ENCODE results near the gene MAD1L1. TPM values are rescaled to one million over a fixed set of nuclear protein-coding genes. Genes with fewer than 3 reads are reported as not detected.

The MAD1L1 gene
- total and polyA plus RNA-seq, 11 donors, result 11.1 to 29.7 (median 20.9) TPM

DNA sequence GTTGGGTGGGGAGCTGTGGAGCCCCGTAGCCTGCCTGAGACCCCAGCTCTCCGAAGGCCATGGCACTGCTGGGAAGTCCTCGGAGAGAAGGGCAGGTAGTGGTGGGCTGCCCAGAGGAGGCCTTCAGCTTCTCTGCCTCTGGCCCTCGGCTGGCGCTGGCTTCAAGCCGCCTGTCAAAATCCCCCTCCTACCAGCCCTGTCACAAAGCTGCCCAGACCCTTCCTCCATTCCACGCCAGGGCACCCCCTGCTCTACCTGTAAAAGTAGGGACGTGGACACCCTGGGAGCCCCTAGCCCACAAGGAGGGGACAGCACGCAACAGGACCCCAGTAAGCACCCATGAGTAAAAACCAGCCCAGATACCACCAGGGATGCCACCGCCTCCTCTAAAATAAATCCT, 31.6 kb downstream of the MAD1L1 start:
- Histone ChIP-seq H3K36me3 (peaks cover 0 to 24% (median 7%) of the 10 kb centered on the region in 9 donors), H3K9me3 (no peaks in the 10 kb centered on the region), H3K27me3 (no peaks in the 10 kb centered on the region), H3K4me1 (peaks cover 0 to 26% (median 13%) of the 10 kb centered on the region in 12 donors), H3K27ac (no peak overlapping the region), H3K4me3 (no peak overlapping the region)
- intact Hi-C loops (cut with DNase I), result loop anchor here in 7 of 10 donors (5.0 to 10.0 kb wide), 4 partner anchors 286 to 539 kb away; no protein-coding TSS in a partner anchor
- peak in 2 of 5 donors; percentile 16 to 21 for DNase-seq
- 93 to 97% (median 94%) methylated on average over 7 to 10 of the region's 10 CpGs for WGBS, 4 donors
- TF ChIP-seq, protein P1, sequence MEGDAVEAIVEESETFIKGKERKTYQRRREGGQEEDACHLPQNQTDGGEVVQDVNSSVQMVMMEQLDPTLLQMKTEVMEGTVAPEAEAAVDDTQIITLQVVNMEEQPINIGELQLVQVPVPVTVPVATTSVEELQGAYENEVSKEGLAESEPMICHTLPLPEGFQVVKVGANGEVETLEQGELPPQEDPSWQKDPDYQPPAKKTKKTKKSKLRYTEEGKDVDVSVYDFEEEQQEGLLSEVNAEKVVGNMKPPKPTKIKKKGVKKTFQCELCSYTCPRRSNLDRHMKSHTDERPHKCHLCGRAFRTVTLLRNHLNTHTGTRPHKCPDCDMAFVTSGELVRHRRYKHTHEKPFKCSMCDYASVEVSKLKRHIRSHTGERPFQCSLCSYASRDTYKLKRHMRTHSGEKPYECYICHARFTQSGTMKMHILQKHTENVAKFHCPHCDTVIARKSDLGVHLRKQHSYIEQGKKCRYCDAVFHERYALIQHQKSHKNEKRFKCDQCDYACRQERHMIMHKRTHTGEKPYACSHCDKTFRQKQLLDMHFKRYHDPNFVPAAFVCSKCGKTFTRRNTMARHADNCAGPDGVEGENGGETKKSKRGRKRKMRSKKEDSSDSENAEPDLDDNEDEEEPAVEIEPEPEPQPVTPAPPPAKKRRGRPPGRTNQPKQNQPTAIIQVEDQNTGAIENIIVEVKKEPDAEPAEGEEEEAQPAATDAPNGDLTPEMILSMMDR (IDR thresholded peaks at IDR 0.05), result no peak
- no peak for ATAC-seq

DNA sequence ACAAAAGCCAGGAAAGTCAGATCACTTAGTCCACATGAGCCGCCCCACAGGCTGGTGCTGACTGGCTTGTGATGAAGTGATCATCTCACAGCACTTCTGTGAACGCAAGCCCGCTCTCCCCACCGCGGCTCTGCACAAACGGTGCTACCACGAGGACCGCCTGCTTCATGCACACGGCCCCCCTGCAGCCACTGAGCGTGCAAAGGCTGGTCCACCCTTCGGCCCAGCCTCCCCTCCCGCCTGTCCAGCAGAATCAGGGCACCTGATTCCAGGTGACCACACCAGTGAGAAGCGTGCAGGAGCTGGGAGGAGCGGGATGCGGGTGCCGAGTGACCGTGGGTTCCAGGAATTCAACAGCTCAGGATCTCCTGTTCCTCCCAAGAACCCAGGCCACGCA, 32.2 kb downstream of the MAD1L1 start:
- ATAC-seq, result no peak
- TF ChIP-seq, protein P1 (IDR thresholded peaks at IDR 0.05), result no peak
- TF ChIP-seq POLR2A (IDR thresholded peaks at IDR 0.05), result no peak
- Histone ChIP-seq H3K4me1 (peaks cover 0 to 32% (median 18%) of the 10 kb centered on the region in 12 donors), H3K27ac (no peak overlapping the region), H3K4me3 (no peak overlapping the region), H3K27me3 (no peaks in the 10 kb centered on the region), H3K36me3 (peaks cover 0 to 28% (median 7%) of the 10 kb centered on the region in 9 donors), H3K9me3 (peaks cover 0 to 3% (median 0%) of the 10 kb centered on the region in 12 donors)
- 94 to 96% (median 95%) methylated on average over 13 to 18 of the region's 18 CpGs for WGBS, 4 donors
- intact Hi-C loops (cut with DNase I), result loop anchor here in 7 of 10 donors (5.0 to 10.0 kb wide), 4 partner anchors 286 to 538 kb away; no protein-coding TSS in a partner anchor
- no peak for DNase-seq

DNA sequence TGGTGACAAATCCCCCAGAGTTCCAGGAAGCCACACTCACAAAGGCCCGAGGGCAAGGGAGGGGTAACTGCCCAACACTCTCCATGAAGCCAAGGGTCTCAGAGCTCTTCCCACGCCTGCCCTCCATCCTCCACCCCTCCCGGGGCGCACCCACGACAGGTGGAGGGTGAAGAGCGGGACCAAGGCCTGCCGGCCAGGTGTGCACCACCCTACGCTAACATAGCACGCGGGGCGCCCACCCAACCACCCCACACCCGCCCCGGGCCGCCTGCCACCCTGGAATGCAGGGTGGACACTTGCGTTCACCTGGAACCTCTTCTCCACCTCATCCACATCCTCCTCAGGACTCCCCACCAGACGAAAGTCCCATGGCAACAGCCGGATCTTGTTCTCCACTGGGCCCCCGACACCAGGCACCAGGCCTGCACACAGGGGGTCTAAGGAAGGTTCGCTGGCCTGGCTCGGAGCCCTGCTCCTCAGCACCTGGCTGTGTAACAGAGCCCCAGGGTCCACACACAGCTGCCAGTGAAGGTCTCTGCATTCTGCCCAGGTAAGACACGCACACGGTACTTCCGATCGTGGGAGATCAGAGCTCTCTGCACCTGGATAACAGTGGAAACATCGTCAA, 32.7 kb downstream of the MAD1L1 start:
- intact Hi-C loops (cut with DNase I), result loop anchor here in 8 of 10 donors (5.0 to 10.0 kb wide), 5 partner anchors 83 to 538 kb away; no protein-coding TSS in a partner anchor
- no peak for DNase-seq

DNA sequence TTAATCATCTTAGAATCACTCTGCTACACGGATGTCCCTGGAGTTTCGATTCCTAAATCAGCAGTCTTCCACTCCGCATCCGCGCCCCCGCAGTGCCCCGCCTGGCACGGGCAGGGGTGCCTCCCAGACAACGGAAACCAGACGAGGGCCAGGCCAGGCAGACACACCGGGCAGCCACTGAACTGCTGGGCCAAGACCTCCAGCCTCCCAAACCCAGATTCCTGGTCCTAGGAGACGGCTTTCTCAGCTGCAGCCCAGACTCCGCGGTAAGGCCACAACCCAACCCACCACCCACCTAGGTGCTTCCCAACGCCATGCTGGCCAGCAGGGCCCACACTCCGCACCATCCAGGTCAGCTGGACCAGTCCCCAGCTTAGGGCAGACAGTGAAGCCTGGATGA, 33.2 kb downstream of the MAD1L1 start:
- 94 to 96% (median 95%) methylated on average over 15 to 16 of the region's 16 CpGs for WGBS, 4 donors
- intact Hi-C loops (cut with DNase I), result loop anchor here in 1 of 10 donors (5.0 kb wide), 1 partner anchor 82 kb away; no protein-coding TSS in a partner anchor
- TF ChIP-seq, protein P1 (IDR thresholded peaks at IDR 0.05), result no peak
- TF ChIP-seq POLR2A (IDR thresholded peaks at IDR 0.05), result no peak
- ATAC-seq, result no peak
- H3K4me1 ChIP-seq, result peaks cover 0 to 40% (median 20%) of the 10 kb centered on the region in 12 donors
- H3K9me3 ChIP-seq, result peaks cover 0 to 10% (median 0%) of the 10 kb centered on the region in 12 donors
- peaks cover 0 to 28% (median 7%) of the 10 kb centered on the region in 9 donors for H3K36me3 ChIP-seq
- H3K27me3 ChIP-seq, result no peaks in the 10 kb centered on the region
- no peak overlapping the region for H3K4me3 ChIP-seq
- DNase-seq, result no peak
- no peak overlapping the region for H3K27ac ChIP-seq

More for the DNA sequence above, 32.7 kb downstream of the MAD1L1 start:
- WGBS, 4 donors, result 90 to 97% (median 96%) methylated on average over 19 to 25 of the region's 25 CpGs
- Histone ChIP-seq H3K4me1 (peaks cover 0 to 37% (median 20%) of the 10 kb centered on the region in 12 donors), H3K9me3 (peaks cover 0 to 8% (median 0%) of the 10 kb centered on the region in 12 donors), H3K27me3 (no peaks in the 10 kb centered on the region), H3K27ac (no peak overlapping the region), H3K4me3 (no peak overlapping the region), H3K36me3 (peaks cover 0 to 28% (median 7%) of the 10 kb centered on the region in 9 donors)
- TF ChIP-seq, protein P1 (IDR thresholded peaks at IDR 0.05), result no peak
- TF ChIP-seq POLR2A (IDR thresholded peaks at IDR 0.05), result no peak
- ATAC-seq, result no peak
